ES-I3 (cell line): ENCODE data around the gene POLR2J.
"Not testable (repeated sequence)": the region's sequence is repeated elsewhere in the genome, so short reads cannot be mapped to it uniquely, and the experiment has no call there.

Experiments
- H3K36me3 ChIP-seq: 2 replicates; pipeline ENCODE4 v1.6.1; 2013; ENCODE audit warnings: mild to moderate bottlenecking, low read length, control low read depth, moderate library complexity; ENCODE audit not compliant: insufficient read depth
- H3K4me1 ChIP-seq: 2 replicates; pipeline ENCODE4 v1.6.1; 2013; ENCODE audit warnings: mild to moderate bottlenecking, control low read depth, low read length; ENCODE audit not compliant: insufficient read depth
- H3K9ac ChIP-seq: 2 replicates; pipeline ENCODE4 v1.6.1; 2013; ENCODE audit warnings: low read depth, mild to moderate bottlenecking, low read length, moderate library complexity
- H3K9me3 ChIP-seq: 2 replicates; pipeline ENCODE4 v1.6.1; 2013; ENCODE audit warnings: mild to moderate bottlenecking, low read length, moderate library complexity; ENCODE audit not compliant: control insufficient read depth, insufficient read depth

POLR2J gene

DNA sequence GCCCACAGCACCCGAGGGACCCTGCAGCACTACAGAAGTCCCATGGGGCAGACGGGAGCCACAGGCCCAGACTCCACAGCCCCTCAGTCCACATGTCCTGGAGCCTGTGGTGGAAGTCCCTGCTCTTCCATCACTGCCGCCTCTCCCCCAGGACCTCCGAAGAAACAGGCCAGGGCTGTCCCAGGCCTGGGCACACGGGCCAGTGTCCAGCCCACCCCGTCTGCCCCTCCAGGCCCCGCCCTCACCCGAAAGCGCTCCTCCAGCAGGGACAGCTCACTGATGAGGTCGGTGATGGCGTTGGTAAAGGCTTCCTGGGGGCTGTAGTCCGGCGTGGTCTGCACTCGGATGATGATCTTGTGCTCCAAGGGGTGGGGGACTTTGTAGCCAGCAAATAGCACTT, 4.6 kb downstream of the POLR2J start:
- not testable (repeated sequence) for H3K9ac ChIP-seq, H3K9me3 ChIP-seq, H3K4me1 ChIP-seq, H3K36me3 ChIP-seq

DNA sequence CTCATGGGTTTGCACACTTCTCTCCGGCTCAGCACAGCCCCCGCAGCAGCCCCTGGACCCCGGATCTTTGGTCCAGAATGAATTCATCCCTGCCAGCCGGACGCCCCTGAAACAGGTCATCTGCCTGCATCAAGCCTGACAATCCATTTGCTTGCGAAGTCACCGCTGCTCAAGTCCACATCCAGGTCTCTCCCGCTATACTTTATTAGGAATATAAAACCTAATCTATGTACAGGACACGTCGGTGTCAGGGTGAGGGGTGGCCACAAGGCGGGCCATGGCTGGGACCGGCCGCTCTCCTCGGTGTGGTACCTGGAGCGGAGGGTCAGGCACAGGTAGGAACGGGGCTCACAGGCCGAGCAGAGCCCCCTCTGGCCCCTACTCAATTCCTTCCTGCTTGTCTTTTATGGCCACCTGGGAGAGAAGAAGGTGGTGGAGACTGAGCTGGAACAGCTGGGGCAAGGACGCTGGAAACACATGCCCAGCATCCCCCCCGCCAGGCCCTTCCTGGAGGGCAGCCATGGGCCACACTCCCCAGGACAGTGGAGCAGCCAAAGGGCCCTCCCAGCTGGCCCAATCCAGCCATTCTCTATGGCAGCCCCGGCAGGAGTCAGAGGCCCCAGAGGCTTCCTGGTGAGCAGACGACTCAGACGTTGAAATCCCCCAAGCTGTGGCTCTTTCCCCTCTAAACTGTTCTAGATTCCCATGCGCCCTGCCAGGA, 5.3 kb downstream of the POLR2J start:
- Histone ChIP-seq H3K36me3 (no peaks in the 10 kb centered on the region), H3K4me1 (no peaks in the 10 kb centered on the region), H3K9ac (no peak overlapping the region), H3K9me3 (no peaks in the 10 kb centered on the region)

DNA sequence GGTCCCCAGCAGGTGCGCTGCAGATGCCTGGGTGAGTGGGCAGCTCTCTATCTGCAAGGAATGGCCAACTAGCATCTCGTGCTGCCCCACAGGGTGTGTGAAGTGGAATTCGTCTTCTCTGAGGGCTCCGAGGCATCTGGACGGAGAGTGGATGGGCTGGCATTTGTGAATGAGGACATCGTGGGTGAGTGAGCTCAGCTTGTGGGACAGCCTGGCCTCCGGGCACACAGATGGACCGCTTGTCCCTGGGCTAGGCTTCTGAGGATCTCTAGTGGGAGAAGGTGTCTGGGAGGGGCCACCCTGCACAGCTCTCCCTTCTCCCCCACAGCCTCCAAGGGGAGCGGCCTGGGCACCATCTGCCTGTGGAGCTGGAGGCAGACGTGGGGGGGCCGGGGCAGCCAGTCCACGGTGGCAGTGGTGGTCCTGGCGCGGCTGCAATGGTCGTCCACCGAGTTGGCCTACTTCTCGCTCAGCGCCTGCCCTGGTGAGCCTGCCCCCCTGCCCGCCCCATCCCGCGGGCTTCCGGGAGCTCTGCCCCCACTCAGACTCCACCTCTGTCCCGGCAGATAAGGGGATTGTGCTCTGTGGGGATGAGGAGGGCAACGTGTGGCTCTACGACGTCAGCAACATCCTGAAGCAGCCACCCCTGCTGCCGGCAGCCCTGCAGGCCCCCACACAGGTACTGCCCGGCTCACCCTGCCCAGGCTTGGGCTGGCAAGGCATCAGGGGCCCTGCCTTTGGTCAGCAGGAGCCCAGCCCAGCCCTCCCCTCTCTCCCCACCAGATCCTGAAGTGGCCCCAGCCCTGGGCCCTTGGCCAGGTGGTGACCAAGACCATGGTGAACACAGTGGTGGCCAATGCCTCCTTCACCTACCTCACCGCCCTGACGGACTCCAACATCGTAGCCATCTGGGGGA, 6.3 kb downstream of the POLR2J start:
- Histone ChIP-seq H3K9me3 (no peaks in the 10 kb centered on the region), H3K36me3 (no peaks in the 10 kb centered on the region), H3K4me1 (no peaks in the 10 kb centered on the region), H3K9ac (no peak overlapping the region)

DNA sequence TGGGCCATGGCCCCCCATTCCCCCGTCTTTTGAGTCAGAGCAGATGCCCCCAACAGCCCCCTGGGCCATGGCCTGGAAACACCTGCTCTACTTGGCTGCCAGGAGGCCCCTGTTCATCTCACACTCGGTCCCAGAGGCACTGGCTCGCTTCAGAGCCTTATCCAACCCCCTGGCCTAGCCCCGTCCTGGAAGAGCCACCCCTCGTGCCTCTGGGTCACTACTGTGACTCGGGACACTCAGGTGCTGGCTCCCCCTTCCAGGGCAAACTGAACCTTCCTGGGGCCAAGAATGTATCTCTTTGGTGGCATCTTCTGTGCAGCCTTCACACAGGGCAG, 7.0 kb downstream of the POLR2J start:
- no peak overlapping the region for H3K9ac ChIP-seq
- H3K9me3 ChIP-seq = no peaks in the 10 kb centered on the region
- H3K36me3 ChIP-seq = no peaks in the 10 kb centered on the region
- no peaks in the 10 kb centered on the region for H3K4me1 ChIP-seq

DNA sequence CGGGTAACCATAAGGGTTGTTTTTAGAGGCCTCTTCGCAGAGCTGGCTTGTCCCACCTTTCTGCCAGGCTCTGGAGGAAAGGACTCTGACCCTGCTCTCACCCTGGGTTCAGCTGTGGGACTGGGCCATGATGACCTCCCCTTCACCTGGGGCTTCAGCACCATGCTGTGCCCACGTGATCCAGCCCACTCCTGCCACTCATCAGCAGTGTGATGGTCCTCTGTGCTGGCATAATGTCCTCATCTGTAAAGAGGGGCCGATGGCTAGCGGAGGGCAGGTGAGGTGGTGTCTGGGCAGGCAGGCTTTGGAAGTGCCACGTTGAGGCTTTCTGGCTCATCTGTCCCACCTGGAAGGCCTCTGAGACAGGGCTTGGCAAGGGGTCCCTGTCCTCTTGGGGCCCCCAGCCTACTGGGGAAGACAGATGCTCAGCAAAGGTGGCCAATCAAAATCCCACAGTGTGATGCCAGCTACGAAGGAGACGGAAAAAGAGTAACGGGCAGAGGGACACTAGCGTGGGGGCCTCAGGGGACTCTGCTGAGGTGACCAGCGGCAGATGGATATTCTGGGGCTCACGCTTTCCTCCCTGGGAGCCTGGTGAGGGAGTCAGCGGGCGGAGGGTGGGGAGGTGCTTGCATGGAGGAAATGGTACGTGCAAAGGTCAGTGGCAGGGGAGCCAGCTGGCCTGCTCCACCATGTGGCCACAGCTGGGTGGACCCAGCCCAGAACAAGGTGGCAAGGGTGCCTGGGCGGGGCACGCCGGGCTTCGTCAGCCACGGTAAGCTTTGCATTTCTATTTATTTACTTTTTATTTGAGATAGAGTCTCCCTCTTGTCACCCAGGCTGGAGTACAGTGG, 8.5 kb downstream of the POLR2J start:
- Histone ChIP-seq H3K36me3 (no peaks in the 10 kb centered on the region), H3K9ac (no peak overlapping the region), H3K9me3 (no peaks in the 10 kb centered on the region), H3K4me1 (no peaks in the 10 kb centered on the region)

DNA sequence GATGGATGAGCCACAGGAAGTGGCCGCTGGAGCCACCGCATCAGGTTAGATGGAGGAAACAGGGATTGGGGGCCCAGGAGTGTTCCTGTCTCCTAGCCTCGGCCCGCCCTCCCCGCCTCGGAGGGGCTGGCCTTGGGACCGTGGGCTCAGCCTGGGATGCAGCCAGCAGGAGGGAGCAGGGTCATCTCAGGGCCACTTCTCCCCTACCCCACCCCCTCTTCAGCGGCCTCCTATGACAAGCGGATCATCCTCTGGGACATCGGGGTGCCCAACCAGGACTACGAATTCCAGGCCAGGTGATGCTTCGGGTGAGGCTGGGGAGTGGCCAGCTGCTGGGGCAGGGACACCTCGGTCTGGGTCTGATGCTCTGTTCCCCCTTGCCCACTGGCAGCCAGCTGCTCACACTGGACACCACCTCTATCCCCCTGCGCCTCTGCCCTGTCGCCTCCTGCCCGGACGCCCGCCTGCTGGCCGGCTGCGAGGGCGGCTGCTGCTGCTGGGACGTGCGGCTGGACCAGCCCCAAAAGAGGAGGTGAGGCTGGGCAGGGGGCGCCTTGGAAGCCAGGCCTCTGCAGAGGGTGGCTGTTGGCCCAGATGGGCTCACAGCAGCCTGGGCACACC, 9.3 kb downstream of the POLR2J start:
- H3K9ac ChIP-seq = no peak overlapping the region
- no peaks in the 10 kb centered on the region for H3K36me3 ChIP-seq
- H3K9me3 ChIP-seq = no peaks in the 10 kb centered on the region
- H3K4me1 ChIP-seq = no peaks in the 10 kb centered on the region

DNA sequence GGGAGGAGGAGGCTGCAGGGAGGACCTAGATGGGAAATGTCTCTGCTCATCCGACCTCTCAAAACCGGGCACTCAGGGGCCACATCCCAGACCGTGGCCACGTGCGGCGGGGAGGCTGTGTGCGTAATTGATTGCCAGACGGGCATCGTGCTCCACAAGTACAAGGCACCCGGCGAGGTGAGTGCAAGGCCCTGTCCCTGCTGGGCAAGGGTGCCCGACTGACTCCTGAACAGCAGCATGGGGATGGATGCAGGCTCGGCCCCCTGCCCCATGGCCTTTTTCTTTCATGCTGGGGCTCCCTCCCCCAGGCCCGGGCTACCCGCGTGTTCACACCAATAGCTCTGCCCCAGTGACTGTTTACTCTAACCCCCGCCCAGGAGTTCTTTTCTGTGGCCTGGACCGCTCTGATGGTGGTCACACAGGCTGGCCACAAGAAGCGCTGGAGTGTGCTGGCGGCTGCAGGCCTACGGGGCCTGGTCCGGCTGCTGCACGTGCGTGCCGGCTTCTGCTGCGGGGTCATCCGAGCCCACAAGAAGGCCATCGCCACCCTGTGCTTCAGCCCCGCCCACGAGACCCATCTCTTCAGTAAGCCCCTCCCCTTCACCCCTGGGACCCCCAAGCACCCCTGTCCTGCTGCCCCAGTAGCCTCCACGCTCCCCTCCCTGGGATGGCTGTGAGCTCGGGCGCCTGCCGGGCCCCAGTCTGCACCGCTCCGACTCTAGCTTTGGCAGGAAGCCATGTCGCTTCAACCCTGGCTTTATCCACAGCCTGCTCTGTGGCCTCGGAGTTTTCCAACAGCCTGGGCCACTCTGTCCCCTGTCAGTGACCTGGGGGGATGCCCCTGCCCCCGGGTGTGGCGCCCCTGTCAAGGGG, 10.0 kb downstream of the POLR2J start:
- Histone ChIP-seq H3K9me3 (no peaks in the 10 kb centered on the region), H3K4me1 (no peaks in the 10 kb centered on the region; the same call in 1 of the 2 replicates), H3K36me3 (no peaks in the 10 kb centered on the region), H3K9ac (no peak overlapping the region)

DNA sequence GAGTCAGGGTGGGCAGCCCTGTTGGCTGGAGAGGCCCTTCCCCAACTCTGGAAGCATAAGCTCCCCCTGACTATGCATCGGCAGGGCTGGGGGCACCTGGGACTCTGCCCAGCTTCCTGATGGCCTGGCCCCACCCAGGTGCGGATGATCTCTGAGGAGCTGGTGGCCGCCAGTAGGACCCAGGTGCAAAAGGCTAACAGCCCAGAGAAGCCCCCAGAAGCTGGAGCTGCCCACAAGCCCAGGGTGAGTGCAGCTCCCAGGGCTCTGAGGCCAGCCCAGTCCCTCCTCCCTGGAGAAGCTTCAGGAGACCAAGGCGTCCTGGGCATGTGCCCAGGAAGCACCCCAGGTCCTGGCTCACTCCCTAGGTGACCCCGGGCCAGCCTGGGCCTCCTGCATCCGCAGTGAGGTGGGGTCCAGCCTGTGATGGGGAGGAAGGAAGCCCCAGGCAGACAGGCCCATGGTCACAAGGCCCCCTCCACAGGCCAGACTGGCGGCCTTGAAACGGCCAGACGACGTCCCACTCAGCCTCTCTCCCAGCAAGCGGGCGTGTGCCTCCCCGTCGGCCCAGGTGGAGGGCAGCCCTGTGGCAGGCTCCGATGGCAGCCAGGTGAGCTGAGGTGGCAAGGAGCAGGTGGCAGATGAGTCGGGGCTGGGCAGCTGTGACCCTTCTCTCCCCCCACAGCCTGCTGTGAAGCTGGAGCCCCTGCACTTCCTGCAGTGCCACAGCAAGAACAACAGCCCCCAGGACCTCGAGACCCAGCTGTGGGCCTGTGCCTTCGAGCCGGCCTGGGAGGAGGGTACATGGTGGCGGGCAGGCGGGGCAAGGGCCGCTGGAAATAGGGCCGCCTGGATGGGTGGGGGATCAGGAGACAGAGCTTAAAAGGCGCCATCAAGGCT, 10.9 kb downstream of the POLR2J start:
- no peaks in the 10 kb centered on the region for H3K9me3 ChIP-seq
- no peaks in the 10 kb centered on the region; the same call in 1 of the 2 replicates for H3K4me1 ChIP-seq
- no peaks in the 10 kb centered on the region for H3K36me3 ChIP-seq
- H3K9ac ChIP-seq = no peak overlapping the region

DNA sequence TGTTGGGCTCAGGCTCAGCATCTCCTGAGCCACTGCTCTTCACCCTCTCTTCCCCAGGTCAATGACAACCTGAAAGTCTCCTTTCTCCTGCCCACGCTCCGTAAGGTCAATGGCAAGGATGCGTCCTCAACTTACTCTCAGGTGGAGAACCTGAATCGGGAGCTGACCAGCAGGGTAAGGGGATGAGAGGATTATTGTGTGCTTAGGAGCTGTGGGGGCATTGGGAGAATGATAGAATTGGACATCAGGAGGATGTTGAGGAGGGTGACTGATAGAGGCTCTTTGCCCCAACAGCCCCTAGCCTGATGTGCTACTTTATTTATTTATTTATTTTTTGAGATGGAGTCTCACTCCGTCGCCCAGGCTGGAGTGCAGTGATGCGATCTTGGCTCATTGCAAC, 12.6 kb downstream of the POLR2J start:
- no peak overlapping the region for H3K9ac ChIP-seq
- H3K9me3 ChIP-seq = no peaks in the 10 kb centered on the region
- H3K4me1 ChIP-seq = no peaks in the 10 kb centered on the region; the same call in 1 of the 2 replicates
- H3K36me3 ChIP-seq = no peaks in the 10 kb centered on the region

DNA sequence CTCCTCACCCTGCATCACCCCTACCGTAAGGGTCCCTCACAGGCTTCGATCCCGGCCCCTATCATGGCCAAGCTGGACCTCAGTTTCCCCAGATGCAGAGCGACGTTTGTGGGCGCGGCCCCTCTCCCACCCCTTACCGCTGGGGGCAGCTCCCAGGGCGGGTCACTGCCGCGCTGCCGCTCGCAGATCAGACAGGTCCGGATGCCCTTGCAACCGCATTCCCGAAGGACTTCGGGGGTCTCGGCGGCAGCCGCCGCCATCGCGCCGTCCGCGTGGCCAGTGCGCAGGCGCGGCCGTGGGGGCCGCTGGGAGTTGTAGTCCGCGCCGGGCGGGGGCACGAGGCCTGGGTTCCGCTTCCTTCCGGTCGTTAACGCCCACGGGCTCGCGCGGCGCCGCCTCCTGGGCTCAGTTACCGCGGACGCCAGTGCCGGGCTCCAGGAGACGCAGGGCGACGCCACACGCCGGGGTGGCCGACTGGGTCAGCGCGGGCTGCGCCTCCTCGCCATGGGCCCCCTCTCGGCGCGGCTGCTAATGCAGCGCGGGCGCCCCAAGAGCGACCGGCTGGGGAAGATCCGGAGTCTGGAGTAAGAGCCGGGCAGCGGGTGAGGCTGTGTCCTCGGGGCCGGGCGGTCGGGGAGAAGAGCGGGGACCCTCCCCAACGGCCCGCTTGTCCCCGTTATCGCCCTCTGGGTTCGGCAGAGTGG, 14.0 kb downstream of the POLR2J start, which contains the start of the genes ALKBH4 and LRWD1:
Gene ALKBH4 (minus strand): TSS at position 287 of the 704 bp plus-strand sequence. CDS start 27 bp downstream, at position 260.
Gene LRWD1 (plus strand): TSS at position 408 of the 704 bp plus-strand sequence. CDS start 97 bp downstream, at position 505.
- H3K36me3 ChIP-seq = no peaks in the 10 kb centered on the region
- H3K4me1 ChIP-seq = no peaks in the 10 kb centered on the region; the same call in 1 of the 2 replicates
- no peaks in the 10 kb centered on the region for H3K9me3 ChIP-seq
- H3K9ac ChIP-seq = peak within 1 kb of the TSS; percentile 85

DNA sequence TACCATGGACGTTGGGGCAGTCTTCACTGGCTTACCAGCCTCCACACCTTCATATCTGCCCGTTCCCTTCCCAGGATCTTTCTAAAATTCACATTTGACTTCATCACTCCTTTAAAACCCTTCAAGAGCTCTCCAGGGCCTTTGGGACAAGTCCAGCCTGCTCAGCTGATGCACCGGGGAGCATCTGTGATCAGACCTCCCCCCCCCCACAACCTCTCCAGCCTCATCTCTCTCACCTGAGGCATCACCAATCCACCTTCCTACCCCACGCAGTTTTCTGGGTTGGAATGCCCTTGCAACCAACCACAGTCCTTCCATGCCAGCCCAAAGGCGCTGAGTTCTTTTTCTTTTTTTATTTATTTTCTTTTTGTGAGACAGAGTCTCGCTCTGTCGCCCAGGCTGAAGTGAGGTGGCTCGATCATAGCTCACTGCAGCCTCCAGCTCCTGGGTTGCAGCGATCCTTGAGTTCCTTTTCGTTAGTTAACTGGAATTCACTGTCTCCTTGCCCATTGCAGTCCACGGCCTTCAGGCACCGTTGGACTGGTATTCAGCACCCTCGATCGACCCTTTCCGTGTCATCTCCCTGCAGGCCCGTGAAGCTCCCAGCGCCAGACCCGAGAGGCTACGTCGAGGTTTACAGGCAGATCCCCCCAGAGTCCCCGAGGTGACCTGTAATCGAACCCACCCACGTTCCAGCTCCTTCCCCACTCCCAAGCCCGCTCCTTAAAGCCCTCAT, 14.7 kb downstream of the POLR2J start:
- no peaks in the 10 kb centered on the region for H3K9me3 ChIP-seq
- H3K36me3 ChIP-seq = peaks cover 3% of the 10 kb centered on the region; the same call in 1 of the 2 replicates
- no peaks in the 10 kb centered on the region; the same call in 1 of the 2 replicates for H3K4me1 ChIP-seq

More for the DNA sequence above, 14.7 kb downstream of the POLR2J start:
- H3K9ac ChIP-seq = peak overlapping the region; percentile 85
